ENCODE measurements around the gene ACTR3C.

The ACTR3C gene

DNA sequence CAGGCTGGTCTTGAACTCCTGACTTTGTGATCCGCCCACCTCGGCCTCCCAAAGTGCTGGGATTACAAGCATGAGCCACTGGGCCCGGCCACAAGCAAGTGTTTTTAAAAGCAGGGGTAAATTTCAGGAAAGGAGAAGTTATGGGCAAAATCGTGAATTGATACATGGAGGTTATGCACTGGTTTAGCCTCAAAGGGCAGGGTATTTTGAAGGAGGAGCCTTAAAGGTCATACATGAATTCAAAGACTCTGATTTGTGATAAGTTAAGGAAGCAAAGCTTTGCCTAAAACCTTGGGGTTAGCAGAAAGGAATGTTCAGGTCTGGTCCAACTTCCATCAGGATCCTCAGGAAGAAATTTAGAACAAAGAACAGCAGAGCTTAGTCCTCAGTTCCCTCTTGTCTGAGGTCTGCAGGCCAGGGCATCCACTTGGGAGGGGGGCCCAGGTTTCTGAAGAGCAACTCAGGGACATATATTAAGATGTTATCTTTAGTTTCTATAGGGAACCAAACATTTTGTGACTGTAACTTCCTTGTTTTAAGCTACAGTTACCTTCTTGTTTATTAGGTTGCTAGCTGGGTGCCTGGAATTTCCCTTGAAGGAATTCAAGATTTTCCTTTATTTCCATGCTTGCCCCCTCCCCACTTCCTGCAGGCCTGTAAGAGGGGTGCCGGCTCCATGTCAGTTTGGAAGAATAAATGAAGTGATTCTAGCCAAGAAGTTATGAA is 42.5 kb upstream of the ACTR3C start:
- DNase-seq: no peak
- intact Hi-C loops (cut with DNase I; ENCODE audit: low total_unique reads): no loop called here
- no peaks in the 10 kb centered on the region for H3K27me3 ChIP-seq
- TF ChIP-seq, protein P1, sequence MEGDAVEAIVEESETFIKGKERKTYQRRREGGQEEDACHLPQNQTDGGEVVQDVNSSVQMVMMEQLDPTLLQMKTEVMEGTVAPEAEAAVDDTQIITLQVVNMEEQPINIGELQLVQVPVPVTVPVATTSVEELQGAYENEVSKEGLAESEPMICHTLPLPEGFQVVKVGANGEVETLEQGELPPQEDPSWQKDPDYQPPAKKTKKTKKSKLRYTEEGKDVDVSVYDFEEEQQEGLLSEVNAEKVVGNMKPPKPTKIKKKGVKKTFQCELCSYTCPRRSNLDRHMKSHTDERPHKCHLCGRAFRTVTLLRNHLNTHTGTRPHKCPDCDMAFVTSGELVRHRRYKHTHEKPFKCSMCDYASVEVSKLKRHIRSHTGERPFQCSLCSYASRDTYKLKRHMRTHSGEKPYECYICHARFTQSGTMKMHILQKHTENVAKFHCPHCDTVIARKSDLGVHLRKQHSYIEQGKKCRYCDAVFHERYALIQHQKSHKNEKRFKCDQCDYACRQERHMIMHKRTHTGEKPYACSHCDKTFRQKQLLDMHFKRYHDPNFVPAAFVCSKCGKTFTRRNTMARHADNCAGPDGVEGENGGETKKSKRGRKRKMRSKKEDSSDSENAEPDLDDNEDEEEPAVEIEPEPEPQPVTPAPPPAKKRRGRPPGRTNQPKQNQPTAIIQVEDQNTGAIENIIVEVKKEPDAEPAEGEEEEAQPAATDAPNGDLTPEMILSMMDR (IDR thresholded peaks at IDR 0.05): no peak
- H3K4me1 ChIP-seq: peaks cover 0 to 23% (median 16%) of the 10 kb centered on the region in 4 donors
- H3K9me3 ChIP-seq: no peaks in the 10 kb centered on the region
- no peak overlapping the region for H3K27ac ChIP-seq
- no peak overlapping the region for H3K4me3 ChIP-seq
- peaks cover 0 to 7% (median 0%) of the 10 kb centered on the region in 3 donors for H3K36me3 ChIP-seq

DNA sequence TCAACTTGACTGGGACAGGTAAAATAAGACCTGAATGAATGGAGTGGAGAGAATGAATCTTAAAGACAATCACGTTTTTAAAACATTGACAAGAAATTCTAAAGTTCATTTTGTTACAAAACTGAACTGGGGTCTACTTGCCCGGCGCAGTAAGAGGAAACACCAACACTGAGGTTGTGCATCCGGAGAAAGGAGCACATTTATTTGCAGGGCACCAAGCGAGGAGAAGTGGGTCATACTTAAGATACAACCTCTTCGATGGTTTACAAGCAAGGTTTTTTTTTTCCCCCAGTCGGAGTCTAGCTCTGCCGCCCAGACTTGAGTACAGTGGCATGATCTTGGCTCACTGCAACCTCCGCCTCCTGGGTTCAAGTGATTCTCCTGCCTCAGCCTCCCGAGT is 41.8 kb upstream of the ACTR3C start:
- intact Hi-C loops (cut with DNase I; ENCODE audit: low total_unique reads): no loop called here

DNA sequence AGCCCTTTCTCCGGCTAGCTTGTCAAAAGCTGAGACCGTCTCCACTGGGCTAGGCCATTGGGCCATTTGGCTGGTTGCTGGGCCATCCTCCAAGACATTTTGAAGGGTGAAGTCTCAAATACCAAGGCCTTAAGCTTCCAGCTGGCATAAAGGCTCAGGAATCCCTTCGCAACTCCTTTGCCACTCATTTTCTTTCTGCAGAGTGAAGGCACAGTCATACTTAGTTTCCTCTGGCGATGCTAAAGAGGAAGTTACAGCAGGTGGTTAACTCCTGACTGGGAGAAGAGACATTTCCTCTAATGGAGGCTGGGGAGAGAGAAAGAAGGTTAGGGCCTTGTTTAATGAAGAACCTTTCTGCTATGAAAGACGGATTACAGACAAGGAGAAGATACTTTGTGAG is 40.5 kb upstream of the ACTR3C start:
- Histone ChIP-seq H3K27ac (no peak overlapping the region), H3K9me3 (no peaks in the 10 kb centered on the region), H3K4me1 (peaks cover 0 to 9% (median 2%) of the 10 kb centered on the region in 4 donors), H3K4me3 (no peak overlapping the region), H3K36me3 (no peaks in the 10 kb centered on the region), H3K27me3 (no peaks in the 10 kb centered on the region)
- intact Hi-C loops (cut with DNase I; ENCODE audit: low total_unique reads): no loop called here
- TF ChIP-seq, protein P1 (IDR thresholded peaks at IDR 0.05): no peak
- DNase-seq: no peak

More for the DNA sequence above, 41.8 kb upstream of the ACTR3C start:
- no peaks in the 10 kb centered on the region for H3K9me3 ChIP-seq
- TF ChIP-seq, protein P1 (IDR thresholded peaks at IDR 0.05): no peak
- no peak overlapping the region for H3K4me3 ChIP-seq
- H3K4me1 ChIP-seq: peaks cover 0 to 17% (median 11%) of the 10 kb centered on the region in 4 donors
- no peak for DNase-seq
- no peaks in the 10 kb centered on the region for H3K27me3 ChIP-seq
- no peak overlapping the region for H3K27ac ChIP-seq
- peaks cover 0 to 4% (median 0%) of the 10 kb centered on the region in 3 donors for H3K36me3 ChIP-seq

DNA sequence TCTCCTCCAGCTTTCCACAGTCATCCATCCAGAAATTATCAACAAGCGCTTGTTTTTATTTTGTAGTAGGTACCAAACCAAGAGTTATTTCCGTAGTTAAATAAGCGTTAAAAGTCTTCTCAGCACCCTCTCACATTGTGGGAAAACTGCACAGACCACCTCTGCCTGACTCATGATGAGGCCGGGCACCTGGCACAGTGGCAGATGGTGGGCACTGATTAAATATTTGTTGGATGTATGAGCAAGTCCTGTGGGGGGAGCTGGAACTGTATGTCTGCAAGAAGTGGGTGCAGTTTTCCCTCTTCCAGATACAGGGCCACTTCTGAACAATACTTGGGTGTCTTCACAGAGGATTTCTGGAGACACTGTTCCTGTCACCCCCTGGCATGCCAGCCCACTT is 40.0 kb upstream of the ACTR3C start:
- Histone ChIP-seq H3K27ac (no peak overlapping the region), H3K36me3 (no peaks in the 10 kb centered on the region), H3K4me1 (peaks cover 0 to 9% (median 2%) of the 10 kb centered on the region in 4 donors), H3K27me3 (no peaks in the 10 kb centered on the region), H3K9me3 (no peaks in the 10 kb centered on the region), H3K4me3 (no peak overlapping the region)
- no peak for DNase-seq
- intact Hi-C loops (cut with DNase I; ENCODE audit: low total_unique reads): no loop called here
- TF ChIP-seq, protein P1 (IDR thresholded peaks at IDR 0.05): no peak

DNA sequence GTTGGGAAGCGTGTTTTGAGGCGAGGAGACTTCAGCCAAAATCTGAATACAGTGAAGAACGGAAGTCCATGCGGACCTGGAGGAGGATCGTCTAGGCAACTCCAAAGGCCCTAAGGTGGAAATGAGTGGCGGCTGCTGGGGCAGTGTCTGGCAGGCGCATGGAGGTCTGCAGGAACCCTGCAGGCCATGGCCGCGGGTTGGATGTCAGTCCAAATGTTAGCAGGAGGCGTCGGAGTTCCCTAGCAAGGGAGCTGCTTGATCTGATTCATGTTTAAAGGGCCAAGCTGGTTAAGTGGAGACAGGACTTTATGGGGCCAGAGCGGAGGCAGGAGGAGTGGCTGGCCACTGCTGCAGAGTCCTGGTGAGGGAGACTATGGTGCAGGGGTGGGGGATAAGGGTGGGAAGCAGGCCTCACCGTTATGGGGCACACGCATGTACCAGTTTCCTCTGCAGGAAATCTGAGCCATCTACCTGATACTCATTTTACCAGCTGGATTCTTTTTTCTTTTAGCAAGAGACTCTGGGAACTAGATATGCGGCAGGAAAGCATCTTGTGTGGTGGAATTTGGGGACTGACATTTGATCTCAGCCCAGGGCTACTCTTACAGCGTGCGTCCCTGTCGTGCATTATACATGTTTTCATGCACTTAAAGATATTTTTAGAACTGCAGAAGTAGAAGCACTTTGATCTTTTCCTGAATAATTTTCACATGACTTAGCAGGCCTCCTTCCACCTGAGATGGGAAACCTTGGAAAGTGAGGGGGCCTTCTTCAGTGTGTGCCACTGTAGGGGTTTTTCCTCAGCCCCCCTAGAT is 38.7 kb upstream of the ACTR3C start:
- Histone ChIP-seq H3K27me3 (no peaks in the 10 kb centered on the region), H3K27ac (no peak overlapping the region), H3K4me3 (no peak overlapping the region), H3K36me3 (no peaks in the 10 kb centered on the region), H3K9me3 (no peaks in the 10 kb centered on the region), H3K4me1 (no peaks in the 10 kb centered on the region)
- intact Hi-C loops (cut with DNase I; ENCODE audit: low total_unique reads): no loop called here
- no peak for DNase-seq
- TF ChIP-seq, protein P1 (IDR thresholded peaks at IDR 0.05): no peak

Measured in tibial artery (tissue), 4 donors.